HepG2 (cell line): ENCODE data around the gene AHCYL1. TPM values are rescaled to one million over a fixed set of nuclear protein-coding genes. Genes with fewer than 3 reads are reported as not detected.

Experiments used
- AHDC1 ChIP-seq: sonication (generic); formaldehyde crosslinking; IDR thresholded peaks from 2 replicates; pipeline ENCODE4 v1.5.1; 2020; ENCODE audit warnings: mild to moderate bottlenecking, missing genetic modification reagents, borderline replicate concordance
- BCL6 ChIP-seq: IDR thresholded peaks from 2 replicates; pipeline ENCODE4 v1.6.1; 2016; ENCODE audit warnings: missing genetic modification reagents, missing compliant biosample characterization
- HNF1B ChIP-seq: sonication (generic); formaldehyde crosslinking; IDR thresholded peaks from 2 replicates; pipeline ENCODE4 v1.5.1; 2020; ENCODE audit warnings: mild to moderate bottlenecking, moderate library complexity, missing genetic modification reagents
- IRF9 ChIP-seq: sonication (generic); formaldehyde crosslinking; IDR thresholded peaks from 2 replicates; pipeline ENCODE4 v1.8.0; 2022; ENCODE audit warnings: missing genetic modification reagents, mild to moderate bottlenecking, borderline replicate concordance
- ISL2 ChIP-seq: sonication (generic); formaldehyde crosslinking; IDR thresholded peaks from 2 replicates; pipeline ENCODE4 v1.5.0; 2020; ENCODE audit warnings: missing genetic modification reagents
- KAT2B ChIP-seq: fragments of 150-350 bp; IDR thresholded peaks from 2 replicates; pipeline ENCODE4 v1.6.1; 2014; ENCODE audit warnings: low read depth, low read length, borderline replicate concordance
- MED1 ChIP-seq: sonication (generic); formaldehyde crosslinking; IDR thresholded peaks from 2 replicates; pipeline ENCODE4 v1.4.0; 2020; ENCODE audit warnings: missing genetic modification reagents
- NFRKB ChIP-seq: fragments of 450-650 bp; IDR thresholded peaks from 2 replicates; pipeline ENCODE4 v1.6.1; 2017
- PREB ChIP-seq: sonication (generic); formaldehyde crosslinking; IDR thresholded peaks from 2 replicates; pipeline ENCODE4 v1.4.0; 2020; ENCODE audit warnings: missing genetic modification reagents
- RFXAP ChIP-seq: sonication (generic); formaldehyde crosslinking; IDR thresholded peaks from 2 replicates; pipeline ENCODE4 v1.4.0; 2020; ENCODE audit warnings: missing genetic modification reagents, borderline replicate concordance
- SRSF9 ChIP-seq: fragments of 200-400 bp; formaldehyde crosslinking; IDR thresholded peaks from 2 replicates; pipeline ENCODE4 v1.6.1; 2018; ENCODE audit warnings: borderline replicate concordance, mild to moderate bottlenecking, low read depth, low read length; ENCODE audit not compliant: insufficient read depth, poor library complexity, severe bottlenecking
- YY1 ChIP-seq: IDR thresholded peaks from 2 replicates; pipeline ENCODE4 v1.6.1; 2011; ENCODE audit warnings: low read length, low read depth, moderate library complexity, mild to moderate bottlenecking; ENCODE audit not compliant: insufficient read depth, insufficient replicate concordance
- ZBED4 ChIP-seq: sonication (generic); formaldehyde crosslinking; IDR thresholded peaks from 2 replicates; pipeline ENCODE4 v1.4.0; 2020; ENCODE audit warnings: missing genetic modification reagents, borderline replicate concordance
- ZNF746 ChIP-seq: sonication (generic); formaldehyde crosslinking; IDR thresholded peaks from 2 replicates; pipeline ENCODE4 v1.8.0; 2022; ENCODE audit warnings: mild to moderate bottlenecking, missing genetic modification reagents
- ZNF790 ChIP-seq: sonication (generic); formaldehyde crosslinking; IDR thresholded peaks from 2 replicates; pipeline ENCODE4 v1.8.0; 2022; ENCODE audit warnings: missing genetic modification reagents, mild to moderate bottlenecking, borderline replicate concordance
- polyA plus RNA-seq, 8 experiments: library from polyadenylated mRNA; depleted of rRNA in 3 of 8; stranded (reverse) in 7 of 8; unstranded in 1 of 8; fragments of >200 nt; fragmentation: Illumina TruSeq in 4 of 8; extraction: Trizol in 4 of 8; gene quantifications; 2 replicates each; pipeline versions ENCODE4 v1.2.1 to v1.2.3, GENCODE V29; 2011 to 2016; ENCODE audit warnings: low read depth in 4 of 8, missing spikeins in 1 of 8, mixed read lengths in 1 of 8; ENCODE audit not compliant: insufficient read depth in 1 of 8
- total RNA-seq, 5 experiments: library from RNA; depleted of rRNA; stranded (reverse); fragments of >200 nt; fragmentation: Illumina TruSeq; extraction: Trizol; gene quantifications; 2 replicates each; pipeline ENCODE4 v1.2.3, GENCODE V29; 2016; ENCODE audit warnings: low read depth in 1 of 5

AHCYL1 gene
- total and polyA plus RNA-seq, 2 of the 13 experiments (the other 11 are each of a cell fraction or from before 2014, with no cell fraction given), result 40.9 to 76.3 TPM

- TF ChIP-seq PREB, result no peak
- no peak for TF ChIP-seq SRSF9
- TF ChIP-seq NFRKB, result no peak
- 0 out of 2 replicates have a peak, but pooled peaks have one; percentile 37 for TF ChIP-seq ZNF790 (CRISPR knock-in tag)
- no peak for TF ChIP-seq ZNF746 (CRISPR knock-in tag)
- no peak for TF ChIP-seq KAT2B
- no peak for TF ChIP-seq IRF9 (CRISPR knock-in tag)
- no peak for TF ChIP-seq AHDC1 (CRISPR knock-in tag)
- TF ChIP-seq ISL2 (CRISPR knock-in tag), result no peak
- no peak for TF ChIP-seq YY1
- peak; percentile 28; the same call in 1 of the 2 replicates for TF ChIP-seq MED1 (CRISPR knock-in tag)
- no peak; the same call in 1 of the 2 replicates for TF ChIP-seq BCL6
- TF ChIP-seq RFXAP, result peak; percentile 35; the same call in 1 of the 2 replicates
- 0 out of 2 replicates have a peak, but pooled peaks have one; percentile 45 for TF ChIP-seq HNF1B (CRISPR knock-in tag)
- no peak for TF ChIP-seq ZBED4
Measured at GRCh38 chr1:109980324-109981003, 4.1 kb upstream of the AHCYL1 start (continued).
